GM19193 (cell line): Measurements from ENCODE around the gene RPS19BP1.

Experiments
- POLR2A ChIP-seq: IDR thresholded peaks from 4 replicates; pipeline ENCODE4 v1.6.1; 2011; ENCODE audit not compliant: insufficient read depth, insufficient read length; ENCODE audit errors: extremely low read depth

The RPS19BP1 gene

DNA sequence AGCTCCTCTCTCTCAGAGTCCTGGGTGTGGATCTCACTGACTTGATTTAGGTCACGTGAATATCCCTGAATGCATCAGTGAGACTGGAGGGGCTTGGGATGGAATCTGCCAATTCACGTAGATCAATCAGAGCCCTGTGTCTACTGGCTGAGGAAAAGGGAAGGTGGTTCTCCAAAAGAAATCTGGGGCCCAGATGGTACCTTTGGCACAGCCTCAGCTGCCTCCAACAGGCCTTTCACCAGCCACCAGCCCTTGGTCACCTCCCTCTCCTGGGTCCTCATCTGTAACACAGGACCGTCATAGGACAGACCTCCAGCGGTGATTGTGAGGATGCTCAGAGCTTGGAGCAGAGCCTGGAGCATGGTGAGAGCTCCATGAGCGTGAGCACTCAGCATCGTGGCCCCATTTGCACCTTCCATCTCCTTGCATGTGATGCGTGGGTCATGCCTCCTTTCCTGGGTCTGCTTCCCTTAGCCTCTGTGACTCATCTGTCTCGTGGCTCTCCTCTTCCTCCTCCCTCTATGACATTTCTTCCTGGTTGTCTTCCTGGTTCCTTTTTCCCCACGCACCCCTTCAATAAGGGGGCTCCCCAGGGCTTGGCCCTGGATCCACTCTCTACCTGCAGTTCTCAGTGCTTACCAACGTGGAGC lies 38.0 kb downstream of the RPS19BP1 start:
- TF ChIP-seq POLR2A = no peak

DNA sequence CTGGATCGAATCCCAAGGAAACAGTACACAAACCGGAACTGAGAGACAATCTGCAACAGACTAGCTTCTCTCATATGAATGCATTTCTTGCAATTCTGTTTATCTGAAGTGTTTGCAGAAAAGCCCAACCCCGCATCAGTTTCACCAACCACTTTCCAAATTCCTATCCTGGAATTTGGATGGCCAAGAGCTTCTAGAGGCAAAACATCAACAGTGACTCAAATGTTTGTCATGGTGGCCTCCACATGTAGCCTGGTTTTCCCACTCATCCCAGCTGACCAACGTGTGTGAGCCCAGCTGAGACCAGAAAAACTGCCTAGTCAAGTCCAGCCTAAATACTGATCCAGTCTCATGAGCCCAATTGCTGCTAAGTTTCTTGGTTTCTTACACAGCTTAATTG lies 38.8 kb downstream of the RPS19BP1 start:
- TF ChIP-seq POLR2A = no peak

DNA sequence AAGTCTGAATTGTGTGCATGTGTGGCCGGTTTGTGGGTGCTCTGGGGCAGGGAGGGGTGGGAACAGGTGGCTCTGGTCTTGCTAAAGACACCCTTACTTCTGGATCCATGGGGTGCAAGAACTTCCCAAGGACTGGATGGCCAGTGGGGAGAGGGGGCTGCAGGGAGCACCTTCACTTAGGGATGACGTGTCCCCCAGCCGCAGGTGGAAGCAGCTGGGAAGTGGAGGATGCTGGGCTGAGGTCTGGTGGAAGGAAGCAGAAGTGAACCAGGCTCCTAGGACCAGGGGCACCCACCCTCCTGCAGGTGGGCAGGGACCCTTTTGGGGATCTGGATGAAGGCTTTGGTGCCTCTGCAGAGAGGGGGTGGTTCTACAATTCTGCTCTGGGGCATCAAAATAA lies 40.4 kb downstream of the RPS19BP1 start:
- TF ChIP-seq POLR2A = no peak

DNA sequence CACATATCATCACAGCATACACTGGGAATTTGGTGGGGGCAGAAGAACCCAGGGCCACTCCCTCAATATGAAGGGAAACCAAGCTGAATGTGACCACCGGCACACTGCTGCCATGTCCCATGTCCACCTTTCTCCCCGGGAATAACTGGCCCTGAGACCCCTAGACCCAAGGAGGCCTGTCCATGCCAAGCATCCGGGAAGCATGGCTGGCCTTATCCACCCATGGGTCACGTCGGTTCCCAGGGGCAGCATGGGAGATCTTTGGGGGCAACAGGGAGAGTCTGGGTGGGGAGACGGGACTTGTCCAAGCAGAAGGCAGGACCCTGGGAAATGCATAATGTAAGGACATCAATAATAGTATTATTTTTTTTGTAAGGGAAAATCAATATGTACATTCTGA lies 40.9 kb downstream of the RPS19BP1 start:
- no peak for TF ChIP-seq POLR2A

DNA sequence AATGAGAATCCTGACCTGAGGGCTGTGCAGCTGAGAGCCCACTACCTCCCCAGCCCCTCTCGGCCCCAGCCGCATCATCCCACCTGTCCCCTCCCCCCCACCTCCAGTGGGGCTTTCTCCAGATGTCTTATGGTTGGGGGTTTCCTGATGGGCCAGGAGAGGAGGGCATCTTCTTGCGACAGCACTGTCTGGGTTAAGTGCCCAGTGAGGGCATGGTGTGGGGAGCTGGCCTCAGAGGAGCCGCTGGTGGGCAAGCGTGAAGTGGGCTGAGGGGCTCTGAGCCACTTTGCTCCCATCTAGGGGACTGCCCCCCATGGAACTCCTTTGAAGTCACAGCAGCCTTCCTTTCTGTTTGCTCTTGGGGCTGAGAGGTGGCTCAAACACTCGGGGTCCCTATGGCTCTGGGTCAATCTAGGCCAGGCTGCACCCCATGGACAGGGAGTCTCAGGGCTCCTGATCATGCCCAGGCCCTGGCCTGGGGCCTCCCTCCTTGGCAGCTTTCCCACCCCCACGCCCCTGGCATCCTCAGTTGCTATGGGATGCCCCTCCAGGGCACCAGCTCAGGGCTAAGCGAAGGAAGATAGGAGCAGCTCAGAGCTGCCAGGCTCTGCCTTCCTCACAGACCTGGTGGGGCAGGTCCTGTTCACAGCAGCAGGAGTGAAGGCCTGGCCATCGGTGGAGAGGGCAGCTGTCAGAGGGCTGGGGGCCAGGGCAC lies 41.4 kb downstream of the RPS19BP1 start:
- no peak for TF ChIP-seq POLR2A

DNA sequence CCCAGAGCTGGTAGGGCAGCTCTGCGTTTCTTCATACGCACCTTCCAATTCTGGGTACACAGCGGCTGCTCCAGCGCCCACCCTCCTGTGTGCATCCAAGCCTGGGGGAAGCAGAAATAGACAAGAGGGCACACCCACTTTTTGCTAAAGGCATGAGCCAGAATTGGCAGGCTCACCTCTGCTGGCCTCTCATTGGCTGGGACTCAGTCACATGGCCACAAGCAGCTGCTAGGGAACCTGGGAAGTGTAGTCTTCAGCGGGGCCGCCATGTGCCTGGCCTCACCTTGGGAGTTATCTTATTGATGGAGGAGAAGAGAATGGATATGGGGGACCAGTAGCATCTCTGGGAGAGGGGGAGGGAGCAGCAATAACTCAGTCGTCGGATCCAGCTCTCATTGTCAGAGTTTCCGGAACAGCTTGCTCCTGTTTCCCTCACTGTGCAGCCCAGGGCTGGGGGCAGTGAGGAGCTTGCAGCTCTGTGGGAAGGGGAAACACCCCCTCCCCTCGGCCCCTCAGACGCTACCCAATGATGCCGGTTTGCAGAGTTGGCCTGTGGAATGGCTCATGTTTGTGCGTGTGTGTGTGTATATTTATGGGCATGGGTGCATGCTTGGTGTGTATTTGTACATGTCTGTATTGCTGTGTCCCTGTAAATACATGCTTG lies 42.3 kb downstream of the RPS19BP1 start:
- TF ChIP-seq POLR2A = no peak

DNA sequence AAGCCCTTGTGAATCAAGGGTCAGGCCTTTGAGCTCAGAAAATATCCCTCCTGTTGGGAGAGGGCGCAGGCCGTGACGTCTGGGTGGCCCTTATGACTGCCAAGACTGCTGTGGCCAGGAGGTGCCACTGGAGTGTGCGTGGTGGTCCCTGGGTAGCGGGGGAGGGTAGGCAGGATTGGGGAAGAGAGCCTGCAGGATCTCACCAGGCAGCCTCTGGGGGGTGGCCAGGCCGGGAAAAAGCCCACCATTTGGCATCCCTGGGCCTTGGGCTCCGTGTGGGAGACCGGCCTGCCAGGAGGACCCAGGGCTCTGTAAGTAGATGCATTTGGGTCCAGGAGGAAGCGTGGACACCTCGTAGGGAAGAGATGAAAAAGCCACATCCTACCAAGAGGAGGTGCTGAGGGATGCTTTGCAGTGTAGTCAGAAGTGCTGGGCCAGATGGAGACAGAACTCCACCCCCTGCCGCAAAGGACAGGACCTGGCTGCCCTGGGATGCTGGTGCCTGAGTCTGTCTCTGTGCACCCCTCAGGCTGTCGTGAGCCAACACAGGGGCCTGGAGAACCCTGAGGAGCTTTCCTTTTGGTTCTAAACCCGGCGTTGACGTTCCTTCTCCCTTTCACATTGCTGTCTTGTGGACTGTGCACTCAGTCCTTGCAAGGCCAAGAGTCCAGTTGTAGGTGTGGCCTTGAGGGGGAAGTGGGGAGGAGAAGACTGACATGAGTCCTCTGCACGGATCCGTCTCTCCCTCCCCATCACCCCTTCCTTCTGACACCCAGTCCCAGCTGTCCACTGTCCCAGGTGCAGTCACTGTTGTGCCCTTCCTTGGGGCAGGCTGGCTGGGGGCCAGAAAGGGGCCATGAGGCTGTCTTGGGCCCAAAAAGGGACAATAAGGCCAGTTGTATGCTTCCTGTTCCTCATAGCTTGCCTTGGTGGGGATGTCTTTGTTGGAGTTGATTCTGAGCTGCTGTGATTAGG lies 43.2 kb downstream of the RPS19BP1 start:
- TF ChIP-seq POLR2A = no peak

DNA sequence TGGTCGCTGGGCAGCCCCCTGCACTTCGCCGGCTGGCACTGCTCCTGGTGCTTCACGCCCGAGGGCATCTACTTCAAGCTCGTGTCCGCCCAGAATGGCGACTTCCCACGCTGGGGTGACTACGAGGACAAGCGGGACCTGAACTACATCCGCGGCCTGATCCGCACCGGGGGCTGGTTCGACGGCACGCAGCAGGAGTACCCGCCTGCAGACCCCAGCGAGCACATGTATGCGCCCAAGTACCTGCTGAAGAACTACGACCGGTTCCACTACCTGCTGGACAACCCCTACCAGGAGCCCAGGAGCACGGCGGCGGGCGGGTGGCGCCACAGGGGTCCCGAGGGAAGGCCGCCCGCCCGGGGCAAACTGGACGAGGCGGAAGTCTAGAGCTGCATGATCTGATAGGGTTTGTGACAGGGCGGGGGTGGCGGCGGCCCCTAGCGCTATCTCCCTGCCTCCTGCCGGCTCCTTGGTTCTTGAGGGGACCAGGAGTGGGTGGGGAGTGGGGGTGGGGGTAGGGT lies 43.9 kb downstream of the RPS19BP1 start:
- no peak for TF ChIP-seq POLR2A

DNA sequence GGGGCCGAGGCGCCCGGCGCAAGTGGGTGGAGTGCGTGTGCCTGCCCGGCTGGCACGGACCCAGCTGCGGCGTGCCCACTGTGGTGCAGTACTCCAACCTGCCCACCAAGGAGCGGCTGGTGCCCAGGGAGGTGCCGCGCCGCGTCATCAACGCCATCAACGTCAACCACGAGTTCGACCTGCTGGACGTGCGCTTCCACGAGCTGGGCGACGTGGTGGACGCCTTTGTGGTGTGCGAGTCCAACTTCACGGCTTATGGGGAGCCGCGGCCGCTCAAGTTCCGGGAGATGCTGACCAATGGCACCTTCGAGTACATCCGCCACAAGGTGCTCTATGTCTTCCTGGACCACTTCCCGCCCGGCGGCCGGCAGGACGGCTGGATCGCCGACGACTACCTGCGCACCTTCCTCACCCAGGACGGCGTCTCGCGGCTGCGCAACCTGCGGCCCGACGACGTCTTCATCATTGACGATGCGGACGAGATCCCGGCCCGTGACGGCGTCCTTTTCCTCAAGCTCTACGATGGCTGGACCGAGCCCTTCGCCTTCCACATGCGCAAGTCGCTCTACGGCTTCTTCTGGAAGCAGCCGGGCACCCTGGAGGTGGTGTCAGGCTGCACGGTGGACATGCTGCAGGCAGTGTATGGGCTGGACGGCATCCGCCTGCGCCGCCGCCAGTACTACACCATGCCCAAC lies 44.6 kb downstream of the RPS19BP1 start:
- no peak for TF ChIP-seq POLR2A

DNA sequence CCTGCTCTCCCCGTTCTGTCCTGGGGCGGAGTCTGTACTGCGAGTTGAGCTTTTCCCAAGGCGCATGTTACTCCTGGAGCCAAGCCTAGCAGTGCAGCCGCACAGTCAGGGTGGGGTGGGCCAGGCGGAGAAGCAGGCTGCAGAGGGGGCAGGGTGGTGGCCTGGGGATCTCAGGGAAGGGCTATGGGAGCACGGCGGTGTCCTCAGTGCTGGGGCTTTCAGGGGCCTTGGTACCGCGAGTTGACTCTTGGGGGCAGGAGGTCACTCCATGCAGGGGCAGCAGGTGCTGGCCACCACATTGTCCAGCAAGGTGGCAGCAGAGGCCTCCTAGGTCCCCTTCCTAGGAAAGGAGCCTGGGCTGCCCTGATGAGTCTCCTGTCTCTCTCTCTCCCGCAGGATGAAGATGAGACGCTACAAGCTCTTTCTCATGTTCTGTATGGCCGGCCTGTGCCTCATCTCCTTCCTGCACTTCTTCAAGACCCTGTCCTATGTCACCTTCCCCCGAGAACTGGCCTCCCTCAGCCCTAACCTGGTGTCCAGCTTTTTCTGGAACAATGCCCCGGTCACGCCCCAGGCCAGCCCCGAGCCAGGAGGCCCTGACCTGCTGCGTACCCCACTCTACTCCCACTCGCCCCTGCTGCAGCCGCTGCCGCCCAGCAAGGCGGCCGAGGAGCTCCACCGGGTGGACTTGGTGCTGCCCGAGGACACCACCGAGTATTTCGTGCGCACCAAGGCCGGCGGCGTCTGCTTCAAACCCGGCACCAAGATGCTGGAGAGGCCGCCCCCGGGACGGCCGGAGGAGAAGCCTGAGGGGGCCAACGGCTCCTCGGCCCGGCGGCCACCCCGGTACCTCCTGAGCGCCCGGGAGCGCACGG lies 45.4 kb downstream of the RPS19BP1 start:
- no peak for TF ChIP-seq POLR2A

DNA sequence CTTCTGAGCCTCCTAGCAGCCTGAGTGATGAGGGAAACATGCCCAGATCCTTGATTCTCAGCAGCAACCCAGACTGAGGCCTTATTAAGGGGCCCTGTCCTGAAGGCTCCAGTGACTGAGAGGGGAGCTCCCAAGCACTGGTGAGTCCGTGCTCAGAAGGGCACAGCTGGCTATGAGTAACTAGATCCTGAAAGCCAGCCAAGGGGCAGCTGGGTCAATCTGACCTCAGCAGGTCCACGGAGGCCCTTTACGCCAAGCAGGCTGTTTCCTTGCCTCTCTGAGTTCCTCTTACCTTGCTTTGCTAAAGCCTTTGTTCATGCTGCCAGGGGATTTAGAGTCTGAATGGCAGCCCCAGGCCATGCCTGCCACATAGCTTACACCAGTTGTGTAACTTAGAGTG lies 49.8 kb downstream of the RPS19BP1 start:
- TF ChIP-seq POLR2A = no peak

DNA sequence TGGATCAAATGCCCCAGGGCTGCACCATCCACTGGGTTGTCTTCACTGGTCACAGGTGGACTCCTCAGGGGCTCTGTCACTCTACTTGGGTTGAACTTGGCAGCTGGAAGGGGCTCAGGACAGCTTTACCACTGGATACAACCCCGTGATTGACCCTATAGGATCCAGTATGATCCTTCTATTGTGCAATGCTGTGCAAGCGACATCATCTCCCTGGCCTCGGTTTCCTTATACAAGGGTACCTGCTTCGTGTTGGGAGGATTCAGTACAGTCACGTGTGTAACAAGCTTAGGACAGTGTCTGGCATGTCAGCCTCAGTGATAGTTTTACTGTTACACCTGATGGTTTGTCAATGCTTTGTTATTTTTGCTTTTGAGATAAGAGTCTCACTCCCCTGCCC lies 51.0 kb downstream of the RPS19BP1 start:
- TF ChIP-seq POLR2A = no peak

DNA sequence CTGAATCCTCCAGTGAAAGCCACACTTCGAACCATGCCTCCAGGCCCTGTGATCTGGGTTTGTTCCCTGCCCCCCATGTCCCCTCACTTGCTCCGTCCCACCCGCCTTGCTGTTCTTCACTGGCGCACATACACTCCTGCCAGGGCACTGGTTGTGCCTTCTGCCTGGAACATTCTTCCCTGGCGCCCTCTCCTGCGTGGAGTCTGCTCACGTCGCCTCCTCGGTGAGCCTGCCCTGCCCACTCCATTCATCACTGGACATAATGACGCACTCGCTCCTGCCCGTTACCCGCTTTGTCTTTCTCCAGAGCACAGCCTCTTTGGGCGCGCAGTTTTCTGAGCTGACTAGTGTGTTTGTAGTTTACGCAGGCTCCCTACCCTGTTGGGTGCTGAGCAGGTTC lies 51.5 kb downstream of the RPS19BP1 start:
- no peak for TF ChIP-seq POLR2A
